Measurements from ENCODE around the gene OMP.

- no peak for TF ChIP-seq SOX15 (CRISPR knock-in tag; IDR thresholded peaks at IDR 0.05)
- no peak for TF ChIP-seq KAT7 (CRISPR knock-in tag; IDR thresholded peaks at IDR 0.05; ENCODE audit: borderline replicate concordance)
- no peak for TF ChIP-seq CREB1 (CRISPR knock-in tag; IDR thresholded peaks at IDR 0.05)
- no peak for TF ChIP-seq MLX (CRISPR knock-in tag; IDR thresholded peaks at IDR 0.05)
Observed at GRCh38 chr11:77071077-77071476, 31.6 kb upstream of the OMP start.
